Fibroblast of lung (primary cell): Measurements from ENCODE around the gene CABLES1.

ENCODE experiments used
- EZH2 ChIP-seq: IDR thresholded peaks from 2 replicates; pipeline ENCODE4 v1.5.1; 2012; ENCODE audit warnings: low read length, control low read depth, mild to moderate bottlenecking; ENCODE audit errors: missing control alignments
- TF ChIP-seq, protein P1 (sequence below), 2 donors: IDR thresholded peaks in 1 of 2; conservative IDR thresholded peaks in 1 of 2; 1 replicate in 1 of 2; 2 replicates in 1 of 2; pipeline ENCODE4 v1.5.1; 2011 to 2012; ENCODE audit warnings: low read length in 2 of 2, control low read depth in 1 of 2, inconsistent platforms in 1 of 2, low read depth in 1 of 2, mild to moderate bottlenecking in 1 of 2

DNA sequence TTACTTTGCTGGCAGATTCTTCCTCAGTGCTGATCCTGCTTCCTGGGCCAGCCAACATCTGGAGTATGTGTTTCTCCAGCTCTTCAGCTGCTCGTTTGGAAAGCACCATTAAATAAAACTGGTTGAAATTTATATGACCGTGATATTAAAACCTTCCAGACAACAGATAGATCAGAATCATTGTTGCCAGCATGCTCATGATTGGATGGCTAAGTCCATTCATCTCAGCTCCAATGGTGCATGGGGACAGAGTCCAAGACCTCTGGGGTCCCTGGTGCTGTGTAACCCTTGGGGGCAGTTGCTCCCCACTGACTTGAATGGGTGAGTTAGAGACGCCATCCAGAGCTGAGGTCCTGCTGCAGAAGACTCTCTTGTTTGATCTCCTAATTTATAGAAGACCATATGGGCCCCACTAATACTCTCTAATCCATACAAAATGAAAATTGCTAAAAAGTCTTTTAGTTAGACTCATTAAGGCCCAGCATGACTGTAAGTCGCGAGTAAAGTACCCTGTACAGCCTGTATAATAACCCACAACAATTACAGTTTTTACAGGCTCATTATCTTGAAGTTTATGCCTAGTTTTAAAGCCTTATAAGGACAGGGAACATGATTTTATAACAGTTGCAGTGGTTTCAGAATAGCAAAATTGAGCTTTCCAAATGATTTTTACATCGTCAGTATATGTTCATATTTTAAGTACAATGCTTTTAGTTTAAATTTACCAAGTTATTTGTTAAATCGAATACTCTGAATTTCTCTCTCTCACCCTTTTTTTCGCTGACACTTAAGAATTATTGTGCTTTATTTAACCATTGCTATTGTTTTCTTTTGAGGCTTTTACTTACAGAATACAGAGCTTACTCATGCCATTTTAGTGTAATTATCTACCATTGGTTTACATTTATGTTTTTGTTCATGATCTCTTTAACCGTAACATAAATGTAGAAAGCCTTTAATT is 60.0 kb downstream of the CABLES1 start:
- TF ChIP-seq, protein P1, sequence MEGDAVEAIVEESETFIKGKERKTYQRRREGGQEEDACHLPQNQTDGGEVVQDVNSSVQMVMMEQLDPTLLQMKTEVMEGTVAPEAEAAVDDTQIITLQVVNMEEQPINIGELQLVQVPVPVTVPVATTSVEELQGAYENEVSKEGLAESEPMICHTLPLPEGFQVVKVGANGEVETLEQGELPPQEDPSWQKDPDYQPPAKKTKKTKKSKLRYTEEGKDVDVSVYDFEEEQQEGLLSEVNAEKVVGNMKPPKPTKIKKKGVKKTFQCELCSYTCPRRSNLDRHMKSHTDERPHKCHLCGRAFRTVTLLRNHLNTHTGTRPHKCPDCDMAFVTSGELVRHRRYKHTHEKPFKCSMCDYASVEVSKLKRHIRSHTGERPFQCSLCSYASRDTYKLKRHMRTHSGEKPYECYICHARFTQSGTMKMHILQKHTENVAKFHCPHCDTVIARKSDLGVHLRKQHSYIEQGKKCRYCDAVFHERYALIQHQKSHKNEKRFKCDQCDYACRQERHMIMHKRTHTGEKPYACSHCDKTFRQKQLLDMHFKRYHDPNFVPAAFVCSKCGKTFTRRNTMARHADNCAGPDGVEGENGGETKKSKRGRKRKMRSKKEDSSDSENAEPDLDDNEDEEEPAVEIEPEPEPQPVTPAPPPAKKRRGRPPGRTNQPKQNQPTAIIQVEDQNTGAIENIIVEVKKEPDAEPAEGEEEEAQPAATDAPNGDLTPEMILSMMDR (conservative IDR thresholded peaks at IDR 0.05 in 1 of 2, IDR thresholded peaks at IDR 0.05 in 1 of 2; ENCODE audit: low read depth in 1 of 2, low read length in 2 of 2), result no peak
- no peak for TF ChIP-seq EZH2
